NT2/D1 (cell line): ENCODE measurements around the gene PTGR1.

ENCODE experiments used
- SUZ12 ChIP-seq: IDR thresholded peaks from 2 replicates; pipeline ENCODE4 v1.6.1; 2011; ENCODE audit not compliant: insufficient read length, insufficient read depth; ENCODE audit errors: extremely low read depth
- YY1 ChIP-seq: IDR thresholded peaks from 2 replicates; pipeline ENCODE4 v1.6.1; 2011; ENCODE audit not compliant: insufficient read length, insufficient read depth
- ZNF274 ChIP-seq: IDR thresholded peaks from 2 replicates; pipeline ENCODE4 v1.6.1; 2011; ENCODE audit warnings: mild to moderate bottlenecking, low read depth, low read length

DNA sequence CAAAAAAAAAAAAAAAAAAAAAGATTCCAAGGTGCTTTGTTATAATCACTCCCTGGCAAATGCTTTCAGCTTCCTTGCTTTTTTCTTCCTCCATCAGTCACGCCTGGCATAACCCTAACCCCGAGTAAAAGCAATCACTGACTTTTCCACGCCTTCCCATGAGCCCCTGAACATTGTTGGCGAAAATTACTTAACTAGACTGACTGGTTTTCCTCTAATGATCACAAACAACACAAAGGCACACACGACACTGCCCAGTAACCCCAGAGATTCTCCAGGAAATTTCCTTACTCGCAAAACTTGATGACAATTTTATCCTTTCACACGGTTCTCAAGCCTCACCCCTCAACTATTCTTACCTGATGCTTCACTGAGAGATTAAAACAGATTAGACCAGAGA lies 11.4 kb upstream of the PTGR1 start:
- TF ChIP-seq ZNF274 (no peak), SUZ12 (no peak), YY1 (no peak)
